Activated CD4-positive, alpha-beta T cell treated with anti-CD3 and anti-CD28 coated beads, Interleukin-2, Interleukin-4, amounts not matched to agents 100 ng/mL and 50 ng/mL, durations not matched to agents 16 hours and 8 hours (primary cell): ENCODE results near the gene NUMA1.
A peak's percentile ranks its signal among the peaks of the same experiment; 100 is the strongest.

Experiments used
- DNase-seq: peaks from one replicate; pipeline ENCODE4 v3.0.0-alpha.2; 2020; ENCODE audit warnings: low spot score

The NUMA1 gene

GRCh38 chr11:72000202-72000867 is 80.0 kb downstream of the NUMA1 start:
- DNase-seq = no peak

GRCh38 chr11:71999798-72000197 is 80.5 kb downstream of the NUMA1 start:
- DNase-seq = no peak

GRCh38 chr11:71999362-71999761 is 81.0 kb downstream of the NUMA1 start:
- no peak for DNase-seq

GRCh38 chr11:71998649-71999310 is 81.6 kb downstream of the NUMA1 start, which contains the start of gene IL18BP:
Gene IL18BP, plus strand, starts transcription at chr11:71998909. Its CDS starts 1,076 bp downstream, at chr11:71999985.
- DNase-seq = peak; percentile 44

GRCh38 chr11:71998061-71998460 is 82.3 kb downstream of the NUMA1 start:
- no peak for DNase-seq

GRCh38 chr11:71997594-71997993 is 82.7 kb downstream of the NUMA1 start:
- no peak for DNase-seq

GRCh38 chr11:71996946-71997345 is 83.4 kb downstream of the NUMA1 start:
- DNase-seq = no peak

GRCh38 chr11:71996517-71996916 is 83.8 kb downstream of the NUMA1 start:
- DNase-seq = no peak

GRCh38 chr11:71995726-71996291 is 84.5 kb downstream of the NUMA1 start:
- DNase-seq = no peak

- DNase-seq = no peak
These were observed 85.6 kb downstream of the NUMA1 start for GRCh38 chr11:71994786-71995185.

- DNase-seq = no peak
These were observed 88.1 kb downstream of the NUMA1 start for GRCh38 chr11:71992136-71992730.

- no peak for DNase-seq
These were observed 88.8 kb downstream of the NUMA1 start for GRCh38 chr11:71991494-71991893.

- no peak for DNase-seq
These were observed 89.6 kb downstream of the NUMA1 start for GRCh38 chr11:71990701-71991100.

GRCh38 chr11:71988050-71988449 is 92.3 kb downstream of the NUMA1 start:
- no peak for DNase-seq

- DNase-seq = no peak
These were observed 92.8 kb downstream of the NUMA1 start for GRCh38 chr11:71987521-71987920.

- no peak for DNase-seq
These were observed 94.2 kb downstream of the NUMA1 start for GRCh38 chr11:71986131-71986530.

- DNase-seq = no peak
These were observed 100.7 kb downstream of the NUMA1 start for GRCh38 chr11:71979602-71980001.

GRCh38 chr11:71979094-71979493 is 101.2 kb downstream of the NUMA1 start:
- DNase-seq = no peak

GRCh38 chr11:71977743-71978418 is 102.5 kb downstream of the NUMA1 start:
- DNase-seq = peak; percentile 60

GRCh38 chr11:71977090-71977489 is 103.3 kb downstream of the NUMA1 start:
- no peak for DNase-seq

GRCh38 chr11:71976551-71976950 is 103.8 kb downstream of the NUMA1 start:
- no peak for DNase-seq

- no peak for DNase-seq
These were observed 108.7 kb downstream of the NUMA1 start for GRCh38 chr11:71971680-71972079.
